H1 (cell line): ENCODE measurements around the gene TLR10. TPM values are rescaled to one million over a fixed set of nuclear protein-coding genes. Genes with fewer than 3 reads are reported as not detected.

Source experiments
- BRCA1 ChIP-seq: IDR thresholded peaks from 2 replicates; pipeline ENCODE4 v1.6.1; 2012; ENCODE audit warnings: low read depth, low read length, improper control_type of control experiment
- NRF1 ChIP-seq: IDR thresholded peaks from 2 replicates; pipeline ENCODE4 v1.6.1; 2011; ENCODE audit warnings: mild to moderate bottlenecking, low read depth, low read length, improper control_type of control experiment
- PHF8 ChIP-seq: fragments of 200-600 bp; sonication (generic); conservative IDR thresholded peaks from 2 replicates; pipeline ENCODE4 v1.7.1; 2012; ENCODE audit warnings: low read depth, mild to moderate bottlenecking, inconsistent platforms, low read length, moderate library complexity
- POLR2A ChIP-seq, 2 experiments: IDR thresholded peaks; 1 replicate in 1 of 2; 2 replicates in 1 of 2; pipeline ENCODE4 v1.6.1; 2011; ENCODE audit warnings: low read depth in 2 of 2, low read length in 2 of 2, mild to moderate bottlenecking in 2 of 2; ENCODE audit errors: control extremely low read depth in 1 of 2
- RNF2 ChIP-seq: fragments of 200-900, 300-1000 bp; sonication (generic); IDR thresholded peaks from 2 replicates; pipeline ENCODE4 v1.7.1; 2016; ENCODE audit warnings: borderline replicate concordance, low read depth, mild to moderate bottlenecking, antibody characterized with exemption, low read length; ENCODE audit not compliant: poor library complexity, severe bottlenecking; ENCODE audit errors: missing control alignments
- SRF ChIP-seq: IDR thresholded peaks from 2 replicates; pipeline ENCODE4 v1.6.1; 2011; ENCODE audit warnings: mild to moderate bottlenecking, low read depth, low read length, moderate library complexity
- YY1 ChIP-seq: IDR thresholded peaks from 2 replicates; pipeline ENCODE4 v1.6.1; 2011; ENCODE audit warnings: low read depth, mild to moderate bottlenecking, low read length
- polyA plus RNA-seq, 7 experiments: library from polyadenylated mRNA; depleted of rRNA in 3 of 7; stranded (reverse) in 5 of 7; unstranded in 2 of 7; fragments of >200 nt in 5 of 7; fragments of 200-250 nt in 2 of 7; gene quantifications; 1 replicate in 5 of 7; 2 replicates in 1 of 7; 4 replicates in 1 of 7; pipeline versions ENCODE4 v1.2.1 to v1.2.3, GENCODE V29; 2011 to 2013; ENCODE audit warnings: missing spikeins in 2 of 7, mixed read lengths in 2 of 7
- total RNA-seq: library from RNA; stranded (reverse); fragmentation: NEBNext Ultra II Directional; extraction: Animal tissue kit (Norgen Biotek cat#: 25700); gene quantifications from 2 replicates; pipeline ENCODE4 v1.2.1, GENCODE V29; 2021
- TF ChIP-seq, protein P1 (sequence below): fragments of 300-600 bp; sonication (generic); IDR thresholded peaks from 2 replicates; pipeline ENCODE4 v1.7.1; 2012; ENCODE audit warnings: low read length, moderate library complexity, mild to moderate bottlenecking, inconsistent platforms; ENCODE audit not compliant: insufficient replicate concordance
- TF ChIP-seq, protein P2 (sequence below): IDR thresholded peaks from 2 replicates; pipeline ENCODE4 v1.6.1; 2012; ENCODE audit warnings: low read length, inconsistent platforms

The TLR10 gene
- total and polyA plus RNA-seq, 2 of the 8 experiments (the other 6 are each of a cell fraction or from before 2014, with no cell fraction given): not detected

DNA sequence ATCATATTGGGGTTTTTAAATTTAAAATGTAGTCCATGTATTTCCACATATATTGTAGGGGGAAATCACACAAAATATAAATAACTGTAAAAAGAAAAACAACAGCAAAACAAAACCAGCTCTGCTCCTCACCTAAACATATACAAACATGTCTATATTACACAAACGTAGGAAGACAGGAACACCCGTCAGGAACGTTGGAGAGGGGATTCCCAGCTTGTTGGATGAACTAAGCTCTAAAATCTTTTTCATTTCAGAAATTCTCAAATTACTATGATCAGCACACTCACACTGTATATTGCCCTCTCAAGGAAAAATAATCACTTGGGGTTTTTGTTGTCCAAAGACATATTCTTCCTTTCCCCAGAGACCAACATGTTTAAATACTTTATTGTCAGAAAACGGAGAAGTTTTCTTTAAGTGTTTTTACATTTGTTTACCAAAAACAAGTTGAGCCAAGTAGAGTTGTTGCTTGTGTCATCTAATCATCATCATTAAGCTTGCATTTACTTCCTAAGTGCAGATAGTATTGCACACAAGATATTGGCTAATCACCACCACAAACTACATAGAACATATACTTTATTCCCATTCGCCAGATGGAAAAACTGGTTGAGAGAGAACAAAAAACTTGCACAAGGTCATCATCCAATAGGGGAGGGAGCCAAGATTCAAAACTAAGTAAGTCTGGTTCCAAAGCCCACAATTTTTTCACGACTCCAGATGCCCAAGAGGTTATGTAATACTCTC, 2.4 kb upstream of the TLR10 start (continued):
- TF ChIP-seq, protein P1, sequence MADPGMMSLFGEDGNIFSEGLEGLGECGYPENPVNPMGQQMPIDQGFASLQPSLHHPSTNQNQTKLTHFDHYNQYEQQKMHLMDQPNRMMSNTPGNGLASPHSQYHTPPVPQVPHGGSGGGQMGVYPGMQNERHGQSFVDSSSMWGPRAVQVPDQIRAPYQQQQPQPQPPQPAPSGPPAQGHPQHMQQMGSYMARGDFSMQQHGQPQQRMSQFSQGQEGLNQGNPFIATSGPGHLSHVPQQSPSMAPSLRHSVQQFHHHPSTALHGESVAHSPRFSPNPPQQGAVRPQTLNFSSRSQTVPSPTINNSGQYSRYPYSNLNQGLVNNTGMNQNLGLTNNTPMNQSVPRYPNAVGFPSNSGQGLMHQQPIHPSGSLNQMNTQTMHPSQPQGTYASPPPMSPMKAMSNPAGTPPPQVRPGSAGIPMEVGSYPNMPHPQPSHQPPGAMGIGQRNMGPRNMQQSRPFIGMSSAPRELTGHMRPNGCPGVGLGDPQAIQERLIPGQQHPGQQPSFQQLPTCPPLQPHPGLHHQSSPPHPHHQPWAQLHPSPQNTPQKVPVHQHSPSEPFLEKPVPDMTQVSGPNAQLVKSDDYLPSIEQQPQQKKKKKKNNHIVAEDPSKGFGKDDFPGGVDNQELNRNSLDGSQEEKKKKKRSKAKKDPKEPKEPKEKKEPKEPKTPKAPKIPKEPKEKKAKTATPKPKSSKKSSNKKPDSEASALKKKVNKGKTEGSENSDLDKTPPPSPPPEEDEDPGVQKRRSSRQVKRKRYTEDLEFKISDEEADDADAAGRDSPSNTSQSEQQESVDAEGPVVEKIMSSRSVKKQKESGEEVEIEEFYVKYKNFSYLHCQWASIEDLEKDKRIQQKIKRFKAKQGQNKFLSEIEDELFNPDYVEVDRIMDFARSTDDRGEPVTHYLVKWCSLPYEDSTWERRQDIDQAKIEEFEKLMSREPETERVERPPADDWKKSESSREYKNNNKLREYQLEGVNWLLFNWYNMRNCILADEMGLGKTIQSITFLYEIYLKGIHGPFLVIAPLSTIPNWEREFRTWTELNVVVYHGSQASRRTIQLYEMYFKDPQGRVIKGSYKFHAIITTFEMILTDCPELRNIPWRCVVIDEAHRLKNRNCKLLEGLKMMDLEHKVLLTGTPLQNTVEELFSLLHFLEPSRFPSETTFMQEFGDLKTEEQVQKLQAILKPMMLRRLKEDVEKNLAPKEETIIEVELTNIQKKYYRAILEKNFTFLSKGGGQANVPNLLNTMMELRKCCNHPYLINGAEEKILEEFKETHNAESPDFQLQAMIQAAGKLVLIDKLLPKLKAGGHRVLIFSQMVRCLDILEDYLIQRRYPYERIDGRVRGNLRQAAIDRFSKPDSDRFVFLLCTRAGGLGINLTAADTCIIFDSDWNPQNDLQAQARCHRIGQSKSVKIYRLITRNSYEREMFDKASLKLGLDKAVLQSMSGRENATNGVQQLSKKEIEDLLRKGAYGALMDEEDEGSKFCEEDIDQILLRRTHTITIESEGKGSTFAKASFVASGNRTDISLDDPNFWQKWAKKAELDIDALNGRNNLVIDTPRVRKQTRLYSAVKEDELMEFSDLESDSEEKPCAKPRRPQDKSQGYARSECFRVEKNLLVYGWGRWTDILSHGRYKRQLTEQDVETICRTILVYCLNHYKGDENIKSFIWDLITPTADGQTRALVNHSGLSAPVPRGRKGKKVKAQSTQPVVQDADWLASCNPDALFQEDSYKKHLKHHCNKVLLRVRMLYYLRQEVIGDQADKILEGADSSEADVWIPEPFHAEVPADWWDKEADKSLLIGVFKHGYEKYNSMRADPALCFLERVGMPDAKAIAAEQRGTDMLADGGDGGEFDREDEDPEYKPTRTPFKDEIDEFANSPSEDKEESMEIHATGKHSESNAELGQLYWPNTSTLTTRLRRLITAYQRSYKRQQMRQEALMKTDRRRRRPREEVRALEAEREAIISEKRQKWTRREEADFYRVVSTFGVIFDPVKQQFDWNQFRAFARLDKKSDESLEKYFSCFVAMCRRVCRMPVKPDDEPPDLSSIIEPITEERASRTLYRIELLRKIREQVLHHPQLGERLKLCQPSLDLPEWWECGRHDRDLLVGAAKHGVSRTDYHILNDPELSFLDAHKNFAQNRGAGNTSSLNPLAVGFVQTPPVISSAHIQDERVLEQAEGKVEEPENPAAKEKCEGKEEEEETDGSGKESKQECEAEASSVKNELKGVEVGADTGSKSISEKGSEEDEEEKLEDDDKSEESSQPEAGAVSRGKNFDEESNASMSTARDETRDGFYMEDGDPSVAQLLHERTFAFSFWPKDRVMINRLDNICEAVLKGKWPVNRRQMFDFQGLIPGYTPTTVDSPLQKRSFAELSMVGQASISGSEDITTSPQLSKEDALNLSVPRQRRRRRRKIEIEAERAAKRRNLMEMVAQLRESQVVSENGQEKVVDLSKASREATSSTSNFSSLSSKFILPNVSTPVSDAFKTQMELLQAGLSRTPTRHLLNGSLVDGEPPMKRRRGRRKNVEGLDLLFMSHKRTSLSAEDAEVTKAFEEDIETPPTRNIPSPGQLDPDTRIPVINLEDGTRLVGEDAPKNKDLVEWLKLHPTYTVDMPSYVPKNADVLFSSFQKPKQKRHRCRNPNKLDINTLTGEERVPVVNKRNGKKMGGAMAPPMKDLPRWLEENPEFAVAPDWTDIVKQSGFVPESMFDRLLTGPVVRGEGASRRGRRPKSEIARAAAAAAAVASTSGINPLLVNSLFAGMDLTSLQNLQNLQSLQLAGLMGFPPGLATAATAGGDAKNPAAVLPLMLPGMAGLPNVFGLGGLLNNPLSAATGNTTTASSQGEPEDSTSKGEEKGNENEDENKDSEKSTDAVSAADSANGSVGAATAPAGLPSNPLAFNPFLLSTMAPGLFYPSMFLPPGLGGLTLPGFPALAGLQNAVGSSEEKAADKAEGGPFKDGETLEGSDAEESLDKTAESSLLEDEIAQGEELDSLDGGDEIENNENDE: no peak
- TF ChIP-seq RNF2: no peak
- TF ChIP-seq POLR2A (IDR thresholded peaks at IDR 0.05; ENCODE audit: control extremely low read depth in 1 of 2, low read depth in 2 of 2, low read length in 2 of 2): no peak
- no peak for TF ChIP-seq NRF1
- no peak for TF ChIP-seq BRCA1
- no peak for TF ChIP-seq PHF8
- TF ChIP-seq SRF: no peak
- no peak for TF ChIP-seq YY1
- TF ChIP-seq, protein P2, sequence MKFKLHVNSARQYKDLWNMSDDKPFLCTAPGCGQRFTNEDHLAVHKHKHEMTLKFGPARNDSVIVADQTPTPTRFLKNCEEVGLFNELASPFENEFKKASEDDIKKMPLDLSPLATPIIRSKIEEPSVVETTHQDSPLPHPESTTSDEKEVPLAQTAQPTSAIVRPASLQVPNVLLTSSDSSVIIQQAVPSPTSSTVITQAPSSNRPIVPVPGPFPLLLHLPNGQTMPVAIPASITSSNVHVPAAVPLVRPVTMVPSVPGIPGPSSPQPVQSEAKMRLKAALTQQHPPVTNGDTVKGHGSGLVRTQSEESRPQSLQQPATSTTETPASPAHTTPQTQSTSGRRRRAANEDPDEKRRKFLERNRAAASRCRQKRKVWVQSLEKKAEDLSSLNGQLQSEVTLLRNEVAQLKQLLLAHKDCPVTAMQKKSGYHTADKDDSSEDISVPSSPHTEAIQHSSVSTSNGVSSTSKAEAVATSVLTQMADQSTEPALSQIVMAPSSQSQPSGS: no peak
